Measurements from ENCODE around the gene EIF4A3. TPM values are rescaled to one million over a fixed set of nuclear protein-coding genes. Genes with fewer than 3 reads are reported as not detected.

EIF4A3 gene
- total RNA-seq, 1 donor from 2014 or later: 83.6 TPM

DNA sequence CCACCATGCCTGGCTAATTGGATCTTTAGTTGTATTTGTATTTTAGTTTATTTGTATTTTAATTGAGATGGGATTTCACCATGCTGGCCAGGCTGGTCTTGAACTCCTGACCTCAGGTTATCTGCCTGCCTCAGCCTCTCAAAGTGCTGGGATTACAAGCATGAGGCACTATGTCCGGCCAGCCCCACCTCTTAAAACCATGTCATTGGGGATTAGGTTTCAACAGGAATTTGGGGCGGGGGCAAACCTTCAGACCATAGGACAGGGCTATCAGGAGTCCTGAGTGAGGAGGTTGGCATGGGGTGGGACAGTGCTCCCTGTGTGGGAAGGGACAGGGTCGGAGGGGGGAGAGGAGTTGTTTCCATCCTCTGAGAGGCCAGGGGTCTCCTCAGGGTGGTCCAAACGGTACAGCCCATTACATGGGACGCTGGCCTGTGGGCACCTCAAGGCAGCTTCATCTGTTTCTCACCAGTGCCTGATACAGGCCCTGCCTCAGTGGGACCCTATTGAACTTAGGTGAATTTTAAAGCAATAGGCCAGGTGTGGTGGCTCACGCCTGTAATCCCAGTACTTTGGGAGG lies 23.9 kb downstream of the EIF4A3 start:
- no peak for DNase-seq (ENCODE audit: low spot score, unreplicated experiment)
- Mint-ChIP-seq H3K4me3 (ENCODE audit: low read depth) (no peak overlapping the region), H3K4me1 (ENCODE audit: low read depth) (peaks cover 7% of the 10 kb centered on the region), H3K9me3 (ENCODE audit: low read depth) (no peaks in the 10 kb centered on the region), H3K27ac (no peak overlapping the region), H3K27me3 (peaks cover 3% of the 10 kb centered on the region), H3K36me3 (ENCODE audit: insufficient read depth) (no peaks in the 10 kb centered on the region)
- TF ChIP-seq, protein P1, sequence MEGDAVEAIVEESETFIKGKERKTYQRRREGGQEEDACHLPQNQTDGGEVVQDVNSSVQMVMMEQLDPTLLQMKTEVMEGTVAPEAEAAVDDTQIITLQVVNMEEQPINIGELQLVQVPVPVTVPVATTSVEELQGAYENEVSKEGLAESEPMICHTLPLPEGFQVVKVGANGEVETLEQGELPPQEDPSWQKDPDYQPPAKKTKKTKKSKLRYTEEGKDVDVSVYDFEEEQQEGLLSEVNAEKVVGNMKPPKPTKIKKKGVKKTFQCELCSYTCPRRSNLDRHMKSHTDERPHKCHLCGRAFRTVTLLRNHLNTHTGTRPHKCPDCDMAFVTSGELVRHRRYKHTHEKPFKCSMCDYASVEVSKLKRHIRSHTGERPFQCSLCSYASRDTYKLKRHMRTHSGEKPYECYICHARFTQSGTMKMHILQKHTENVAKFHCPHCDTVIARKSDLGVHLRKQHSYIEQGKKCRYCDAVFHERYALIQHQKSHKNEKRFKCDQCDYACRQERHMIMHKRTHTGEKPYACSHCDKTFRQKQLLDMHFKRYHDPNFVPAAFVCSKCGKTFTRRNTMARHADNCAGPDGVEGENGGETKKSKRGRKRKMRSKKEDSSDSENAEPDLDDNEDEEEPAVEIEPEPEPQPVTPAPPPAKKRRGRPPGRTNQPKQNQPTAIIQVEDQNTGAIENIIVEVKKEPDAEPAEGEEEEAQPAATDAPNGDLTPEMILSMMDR (IDR thresholded peaks at IDR 0.05; ENCODE audit: unreplicated experiment): no peak

DNA sequence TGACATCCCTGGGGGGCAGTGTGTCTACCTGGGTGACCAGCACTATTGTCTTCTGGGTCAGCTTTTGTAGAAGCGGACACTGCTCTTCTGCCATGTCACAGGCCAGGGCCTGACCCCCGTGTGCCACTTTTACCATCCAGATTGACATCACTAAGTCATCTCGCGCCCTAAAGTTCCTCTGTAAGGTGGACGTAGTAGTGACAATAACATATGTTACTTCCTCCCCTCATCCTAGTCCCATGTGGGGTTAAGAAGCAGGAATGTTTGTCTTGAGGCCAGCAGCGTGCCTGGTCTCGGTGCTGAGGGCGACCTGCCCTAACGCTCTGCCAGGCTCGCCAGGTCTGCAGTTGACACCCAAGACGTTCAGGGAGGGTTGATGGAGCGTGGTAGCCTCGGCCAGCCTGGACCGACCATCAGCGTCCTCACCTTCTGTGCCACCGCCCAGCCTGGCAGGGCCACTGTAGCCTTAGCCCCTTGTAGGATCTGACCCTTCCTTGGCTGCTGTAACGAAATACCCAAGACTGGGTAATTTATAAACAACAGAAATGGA lies 24.8 kb downstream of the EIF4A3 start:
- H3K36me3 Mint-ChIP-seq (ENCODE audit: insufficient read depth): no peaks in the 10 kb centered on the region
- H3K27me3 Mint-ChIP-seq: peaks cover 3% of the 10 kb centered on the region
- H3K4me3 Mint-ChIP-seq (ENCODE audit: low read depth): no peak overlapping the region
- TF ChIP-seq, protein P1 (IDR thresholded peaks at IDR 0.05; ENCODE audit: unreplicated experiment): no peak
- peaks cover 7% of the 10 kb centered on the region for H3K4me1 Mint-ChIP-seq (ENCODE audit: low read depth)
- H3K9me3 Mint-ChIP-seq (ENCODE audit: low read depth): no peaks in the 10 kb centered on the region
- no peak overlapping the region for H3K27ac Mint-ChIP-seq
- no peak for DNase-seq (ENCODE audit: low spot score, unreplicated experiment)

DNA sequence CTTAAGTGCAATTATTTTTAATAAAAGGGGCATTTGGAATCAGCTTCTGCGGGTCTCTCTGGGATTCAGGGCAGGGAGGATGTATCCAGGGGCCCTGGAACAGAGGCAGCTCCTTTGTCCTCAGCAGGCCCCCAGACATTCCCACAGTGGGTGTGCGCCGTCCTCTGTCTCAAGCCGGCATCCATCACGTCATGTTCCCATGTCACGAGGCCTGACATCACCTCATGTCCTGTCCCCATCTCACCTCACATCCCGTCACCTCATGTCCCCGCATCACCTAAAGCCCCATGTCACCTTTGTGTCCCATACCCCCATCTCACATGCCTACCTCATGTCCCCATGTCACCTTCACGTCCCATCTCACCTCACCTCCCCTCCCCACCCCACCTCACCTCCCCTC lies 27.1 kb downstream of the EIF4A3 start:
- DNase-seq (ENCODE audit: low spot score, unreplicated experiment): no peak
- Mint-ChIP-seq H3K4me1 (ENCODE audit: low read depth) (peaks cover 7% of the 10 kb centered on the region), H3K4me3 (ENCODE audit: low read depth) (no peak overlapping the region), H3K27ac (no peak overlapping the region), H3K27me3 (no peaks in the 10 kb centered on the region), H3K36me3 (ENCODE audit: insufficient read depth) (peaks cover 3% of the 10 kb centered on the region), H3K9me3 (ENCODE audit: low read depth) (no peaks in the 10 kb centered on the region)
- TF ChIP-seq, protein P1 (IDR thresholded peaks at IDR 0.05; ENCODE audit: unreplicated experiment): no peak

DNA sequence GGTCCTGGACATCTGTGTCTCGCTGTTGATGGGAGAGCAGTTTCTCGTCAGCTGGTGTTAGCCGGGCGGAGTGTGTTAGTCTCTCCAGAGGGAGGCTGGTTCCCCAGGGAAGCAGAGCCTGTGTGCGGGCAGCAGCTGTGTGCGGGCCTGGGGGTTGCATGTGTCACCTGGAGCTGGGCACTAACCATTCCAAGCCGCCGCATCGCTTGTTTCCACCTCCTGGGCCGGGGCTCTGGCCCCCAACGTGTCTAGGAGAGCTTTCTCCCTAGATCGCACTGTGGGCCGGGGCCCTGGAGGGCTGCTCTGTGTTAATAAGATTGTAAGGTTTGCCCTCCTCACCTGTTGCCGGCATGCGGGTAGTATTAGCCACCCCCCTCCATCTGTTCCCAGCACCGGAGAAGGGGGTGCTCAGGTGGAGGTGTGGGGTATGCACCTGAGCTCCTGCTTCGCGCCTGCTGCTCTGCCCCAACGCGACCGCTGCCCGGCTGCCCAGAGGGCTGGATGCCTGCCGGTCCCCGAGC lies 27.6 kb downstream of the EIF4A3 start:
- Mint-ChIP-seq H3K27me3 (no peaks in the 10 kb centered on the region), H3K36me3 (ENCODE audit: insufficient read depth) (peaks cover 4% of the 10 kb centered on the region), H3K4me1 (ENCODE audit: low read depth) (peaks cover 4% of the 10 kb centered on the region), H3K27ac (no peak overlapping the region), H3K4me3 (ENCODE audit: low read depth) (no peak overlapping the region), H3K9me3 (ENCODE audit: low read depth) (no peaks in the 10 kb centered on the region)
- DNase-seq (ENCODE audit: low spot score, unreplicated experiment): no peak
- TF ChIP-seq, protein P1 (IDR thresholded peaks at IDR 0.05; ENCODE audit: unreplicated experiment): no peak

DNA sequence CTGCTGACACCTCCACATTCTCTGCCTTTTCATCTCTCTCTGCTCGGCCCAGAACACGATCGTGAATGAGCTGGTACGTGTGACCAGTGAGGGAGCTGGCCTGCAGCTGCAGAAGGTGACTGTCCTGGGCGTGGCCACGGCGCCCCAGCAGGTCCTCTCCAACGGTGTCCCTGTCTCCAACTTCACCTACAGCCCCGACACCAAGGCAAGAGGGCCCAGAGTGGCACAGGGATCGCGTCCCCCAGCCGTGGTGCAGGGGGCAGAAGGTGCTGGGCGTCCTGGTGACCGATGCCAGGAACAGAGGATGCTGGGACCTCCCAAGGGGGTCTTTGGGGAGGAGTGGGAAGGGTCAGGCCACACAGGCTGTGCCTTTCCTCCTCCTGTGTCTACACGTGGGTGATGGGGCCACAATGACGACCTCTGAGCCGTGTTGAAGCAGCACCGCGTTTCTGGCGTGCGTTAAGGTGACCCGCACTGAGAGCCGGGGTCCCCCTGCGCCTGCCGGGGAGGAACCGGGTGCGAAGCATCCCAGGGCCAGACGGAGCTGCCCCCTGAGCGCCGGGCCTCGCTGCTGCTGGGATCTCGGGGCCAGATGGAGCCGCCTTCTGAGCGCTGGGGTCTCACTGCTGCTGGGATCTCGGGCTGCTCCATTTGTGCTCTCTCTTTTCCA lies 28.2 kb downstream of the EIF4A3 start:
- Mint-ChIP-seq H3K27me3 (no peaks in the 10 kb centered on the region), H3K27ac (no peak overlapping the region), H3K9me3 (ENCODE audit: low read depth) (no peaks in the 10 kb centered on the region), H3K4me1 (ENCODE audit: low read depth) (peaks cover 1% of the 10 kb centered on the region), H3K36me3 (ENCODE audit: insufficient read depth) (peaks cover 4% of the 10 kb centered on the region), H3K4me3 (ENCODE audit: low read depth) (no peak overlapping the region)
- TF ChIP-seq, protein P1 (IDR thresholded peaks at IDR 0.05; ENCODE audit: unreplicated experiment): no peak
- no peak for DNase-seq (ENCODE audit: low spot score, unreplicated experiment)

Measured in progenitor cell of endocrine pancreas (in vitro differentiated cells).